Fibroblast of mammary gland (primary cell): ENCODE measurements around the gene PLXNA2.
A peak's percentile ranks its signal among the peaks of the same experiment; 100 is the strongest.

Experiments used
- DNase-seq: peaks from one replicate; pipeline ENCODE4 v3.0.0-alpha.2; 2010; ENCODE audit warnings: low read depth
- H3K4me3 ChIP-seq: 2 replicates; pipeline ENCODE4 v1.5.1; 2011; ENCODE audit warnings: low read depth, mild to moderate bottlenecking, low read length, moderate library complexity; ENCODE audit not compliant: control insufficient read depth
- CTCF ChIP-seq: conservative IDR thresholded peaks from 2 replicates; pipeline ENCODE4 v1.5.1; 2011; ENCODE audit warnings: low read depth, low read length, inconsistent platforms; ENCODE audit not compliant: control insufficient read depth, insufficient read depth

PLXNA2 gene

GRCh38 chr1:208161005-208161404 lies 83.2 kb downstream of the PLXNA2 start:
- DNase-seq, result no peak
- no peak for TF ChIP-seq CTCF
- H3K4me3 ChIP-seq, result no peak overlapping the region

GRCh38 chr1:208160259-208160819 lies 83.8 kb downstream of the PLXNA2 start:
- H3K4me3 ChIP-seq, result no peak overlapping the region
- TF ChIP-seq CTCF, result no peak
- DNase-seq, result no peak

GRCh38 chr1:208159555-208160258 lies 84.5 kb downstream of the PLXNA2 start:
- no peak for TF ChIP-seq CTCF
- H3K4me3 ChIP-seq, result no peak overlapping the region
- peak; percentile 54 for DNase-seq

GRCh38 chr1:208158640-208159554 lies 85.3 kb downstream of the PLXNA2 start:
- TF ChIP-seq CTCF, result no peak
- no peak overlapping the region for H3K4me3 ChIP-seq
- DNase-seq, result no peak

- DNase-seq, result no peak
- TF ChIP-seq CTCF, result no peak
- H3K4me3 ChIP-seq, result no peak overlapping the region
Observed at GRCh38 chr1:208157769-208158168, 86.4 kb downstream of the PLXNA2 start.

GRCh38 chr1:208156741-208157140 lies 87.4 kb downstream of the PLXNA2 start:
- TF ChIP-seq CTCF, result no peak
- DNase-seq, result no peak
- no peak overlapping the region for H3K4me3 ChIP-seq
